BLaER1 treated with 17β-estradiol and CSF1 and Interleukin-3, amounts not matched to agents 10 nM and 100 nM (cell line): Measurements from ENCODE around the gene DLG5.

ENCODE experiments used
- H3K27ac ChIP-seq, 11 experiments: shearing (Covaris generic); formaldehyde crosslinking; 2 replicates each; pipeline ENCODE4 v1.8.1; 2022
- H3K27me3 ChIP-seq, 11 experiments: shearing (Covaris generic); formaldehyde crosslinking; 2 replicates each; pipeline ENCODE4 v1.8.1; 2022
- H3K36me3 ChIP-seq, 11 experiments: shearing (Covaris generic); formaldehyde crosslinking; 2 replicates each; pipeline ENCODE4 v1.8.1; 2022
- H3K4me1 ChIP-seq, 10 experiments: shearing (Covaris generic); formaldehyde crosslinking; 2 replicates each; pipeline ENCODE4 v1.8.1; 2022
- H3K4me2 ChIP-seq, 11 experiments: shearing (Covaris generic); formaldehyde crosslinking; 2 replicates each; pipeline ENCODE4 v1.8.1; 2022
- H3K4me3 ChIP-seq, 10 experiments: shearing (Covaris generic); formaldehyde crosslinking; 2 replicates each; pipeline ENCODE4 v1.8.1; 2022
- H3K9ac ChIP-seq, 11 experiments: shearing (Covaris generic); formaldehyde crosslinking; 2 replicates each; pipeline ENCODE4 v1.8.1; 2022
- H3K9me3 ChIP-seq, 11 experiments: shearing (Covaris generic); formaldehyde crosslinking; replicated peaks in 1 of 11; 2 replicates each; pipeline ENCODE4 v1.8.1; 2022
- H4K20me1 ChIP-seq, 11 experiments: shearing (Covaris generic); formaldehyde crosslinking; 2 replicates each; pipeline ENCODE4 v1.8.1; 2022
- Cebpa-rat ChIP-seq, 11 experiments: shearing (Covaris generic); IDR thresholded peaks; 2 replicates each; pipeline ENCODE4 v1.8.1; 2022

Gene DLG5

DNA sequence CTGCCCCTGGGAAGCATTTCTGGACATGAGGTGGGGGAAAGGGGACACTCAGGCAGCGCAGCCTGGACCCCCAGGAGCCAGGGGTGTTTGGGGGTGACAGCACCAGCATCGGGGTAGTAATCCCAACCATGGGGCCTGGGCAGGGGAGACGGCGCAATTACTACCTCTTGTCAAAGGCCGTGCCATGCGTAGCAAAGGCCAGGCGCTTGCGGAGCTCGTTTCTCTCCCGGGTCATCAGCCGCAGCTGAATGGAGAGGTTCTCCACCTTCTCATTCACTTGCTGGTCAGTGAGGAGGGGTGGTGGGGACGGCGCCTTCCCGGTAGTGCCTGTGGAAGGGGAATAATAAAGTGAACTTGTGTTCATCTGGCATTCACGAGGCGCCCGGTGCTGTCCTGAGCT lies 70.0 kb downstream of the DLG5 start:
- H3K4me2 ChIP-seq = no peak overlapping the region
- H3K36me3 ChIP-seq = peaks cover 10 to 39% (median 21%) of the 10 kb centered on the region in 11 experiments; a peak in 16 of 22 replicates
- no peak overlapping the region for H3K9ac ChIP-seq
- no peaks in the 10 kb centered on the region for H3K27me3 ChIP-seq
- no peaks in the 10 kb centered on the region for H3K4me1 ChIP-seq
- H3K9me3 ChIP-seq = no peaks in the 10 kb centered on the region
- H3K27ac ChIP-seq = no peak overlapping the region
- H3K4me3 ChIP-seq = no peak overlapping the region
- no peak for TF ChIP-seq Cebpa-rat (IDR thresholded peaks at IDR 0.05)
- peaks cover 0 to 11% (median 0%) of the 10 kb centered on the region in 11 experiments; a peak in 4 of 22 replicates for H4K20me1 ChIP-seq

- TF ChIP-seq Cebpa-rat (IDR thresholded peaks at IDR 0.05) = no peak
- H3K4me1 ChIP-seq = no peaks in the 10 kb centered on the region
- H3K4me2 ChIP-seq = no peak overlapping the region
- H4K20me1 ChIP-seq = peaks cover 0 to 21% (median 0%) of the 10 kb centered on the region in 11 experiments; a peak in 3 of 22 replicates
- H3K36me3 ChIP-seq = peaks cover 15 to 48% (median 29%) of the 10 kb centered on the region in 11 experiments; a peak in 16 of 22 replicates
- no peak overlapping the region for H3K9ac ChIP-seq
- H3K27ac ChIP-seq = no peak overlapping the region
- H3K27me3 ChIP-seq = no peaks in the 10 kb centered on the region
- no peak overlapping the region for H3K4me3 ChIP-seq
- no peaks in the 10 kb centered on the region for H3K9me3 ChIP-seq
These were observed 71.0 kb downstream of the DLG5 start for GRCh38 chr10:77855404-77856155.

DNA sequence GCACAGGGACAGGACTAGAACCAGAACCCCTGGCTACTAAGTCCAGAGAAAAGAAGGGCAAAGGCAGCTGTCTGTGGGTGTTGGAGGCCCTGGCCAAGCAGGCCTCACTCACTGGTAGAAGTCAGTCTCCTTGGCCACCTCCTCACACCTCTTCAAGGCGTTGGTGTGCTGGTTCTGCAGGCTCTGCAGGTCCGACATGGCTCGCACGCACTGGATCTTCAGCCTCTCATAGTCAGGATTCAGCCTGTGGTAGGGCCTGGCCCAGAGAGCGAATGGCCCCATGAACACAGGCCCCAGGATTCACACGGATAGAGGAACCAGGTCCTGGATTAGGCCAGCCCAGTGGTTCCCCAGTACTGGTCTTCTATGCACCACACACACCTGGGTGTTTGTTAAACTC lies 72.4 kb downstream of the DLG5 start:
- H3K9ac ChIP-seq = no peak overlapping the region
- H3K4me3 ChIP-seq = no peak overlapping the region
- H3K9me3 ChIP-seq = no peaks in the 10 kb centered on the region
- peaks cover 0 to 26% (median 0%) of the 10 kb centered on the region in 11 experiments; a peak in 7 of 22 replicates for H4K20me1 ChIP-seq
- no peak overlapping the region for H3K4me2 ChIP-seq
- TF ChIP-seq Cebpa-rat (IDR thresholded peaks at IDR 0.05) = no peak
- H3K36me3 ChIP-seq = peaks cover 15 to 53% (median 30%) of the 10 kb centered on the region in 11 experiments; a peak in 16 of 22 replicates
- peaks cover 0 to 4% (median 1%) of the 10 kb centered on the region in 10 experiments; a peak in 8 of 20 replicates for H3K4me1 ChIP-seq
- no peaks in the 10 kb centered on the region for H3K27me3 ChIP-seq
- H3K27ac ChIP-seq = no peak overlapping the region

GRCh38 chr10:77853256-77853655 lies 73.3 kb downstream of the DLG5 start:
- Histone ChIP-seq H3K4me2 (no peak overlapping the region), H3K36me3 (peaks cover 15 to 53% (median 30%) of the 10 kb centered on the region in 11 experiments; a peak in 16 of 22 replicates), H3K9ac (no peak overlapping the region), H3K9me3 (no peaks in the 10 kb centered on the region), H3K27me3 (no peaks in the 10 kb centered on the region), H3K27ac (no peak overlapping the region), H3K4me1 (peaks cover 0 to 8% (median 3%) of the 10 kb centered on the region in 10 experiments; a peak in 8 of 20 replicates), H3K4me3 (no peak overlapping the region), H4K20me1 (peaks cover 0 to 29% (median 0%) of the 10 kb centered on the region in 11 experiments; a peak in 7 of 22 replicates)
- no peak for TF ChIP-seq Cebpa-rat (IDR thresholded peaks at IDR 0.05)

GRCh38 chr10:77850620-77851231 lies 75.8 kb downstream of the DLG5 start:
- no peaks in the 10 kb centered on the region for H3K9me3 ChIP-seq
- H3K4me3 ChIP-seq = no peak overlapping the region
- H3K27ac ChIP-seq = no peak overlapping the region
- peaks cover 14 to 52% (median 26%) of the 10 kb centered on the region in 11 experiments; a peak in 16 of 22 replicates for H3K36me3 ChIP-seq
- TF ChIP-seq Cebpa-rat (IDR thresholded peaks at IDR 0.05) = no peak
- H3K9ac ChIP-seq = no peak overlapping the region; a peak in 1 of 22 replicates
- peaks cover 3 to 26% (median 11%) of the 10 kb centered on the region in 10 experiments for H3K4me1 ChIP-seq
- no peaks in the 10 kb centered on the region for H3K27me3 ChIP-seq
- H4K20me1 ChIP-seq = peaks cover 0 to 29% (median 0%) of the 10 kb centered on the region in 11 experiments; a peak in 9 of 22 replicates
- no peak overlapping the region for H3K4me2 ChIP-seq

DNA sequence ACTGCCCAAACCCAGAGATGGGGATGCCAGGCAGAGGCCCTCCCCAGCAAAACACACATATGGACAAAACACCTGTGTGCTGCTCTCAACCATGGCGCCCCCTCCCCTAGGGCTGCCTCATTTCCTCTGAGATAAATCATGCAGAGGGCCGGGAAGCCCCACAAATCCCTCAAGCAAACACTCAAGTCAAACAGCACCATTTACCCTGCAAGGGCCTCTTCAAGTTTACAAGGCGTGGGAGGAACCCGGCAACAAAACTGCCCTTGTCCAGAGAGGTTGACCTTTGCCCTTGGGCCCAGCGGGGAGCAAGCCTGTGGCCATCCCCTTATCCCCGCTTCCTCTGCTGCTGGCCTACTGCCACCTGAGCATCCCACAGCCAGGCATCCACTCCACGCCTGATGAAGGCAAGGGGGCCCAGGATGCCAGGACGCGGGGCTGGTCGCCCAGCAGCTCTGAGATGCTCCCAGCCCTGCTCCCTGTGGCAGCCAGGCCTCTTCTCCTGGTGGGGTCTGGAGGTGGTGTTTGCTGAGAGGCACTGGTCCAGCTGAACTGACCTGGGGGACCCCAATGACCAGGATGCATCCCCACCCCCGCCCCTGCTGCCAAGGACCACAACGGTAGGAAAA lies 77.4 kb downstream of the DLG5 start:
- Histone ChIP-seq H3K27me3 (no peaks in the 10 kb centered on the region), H3K36me3 (peaks cover 10 to 38% (median 28%) of the 10 kb centered on the region in 11 experiments; a peak in 16 of 22 replicates)

DNA sequence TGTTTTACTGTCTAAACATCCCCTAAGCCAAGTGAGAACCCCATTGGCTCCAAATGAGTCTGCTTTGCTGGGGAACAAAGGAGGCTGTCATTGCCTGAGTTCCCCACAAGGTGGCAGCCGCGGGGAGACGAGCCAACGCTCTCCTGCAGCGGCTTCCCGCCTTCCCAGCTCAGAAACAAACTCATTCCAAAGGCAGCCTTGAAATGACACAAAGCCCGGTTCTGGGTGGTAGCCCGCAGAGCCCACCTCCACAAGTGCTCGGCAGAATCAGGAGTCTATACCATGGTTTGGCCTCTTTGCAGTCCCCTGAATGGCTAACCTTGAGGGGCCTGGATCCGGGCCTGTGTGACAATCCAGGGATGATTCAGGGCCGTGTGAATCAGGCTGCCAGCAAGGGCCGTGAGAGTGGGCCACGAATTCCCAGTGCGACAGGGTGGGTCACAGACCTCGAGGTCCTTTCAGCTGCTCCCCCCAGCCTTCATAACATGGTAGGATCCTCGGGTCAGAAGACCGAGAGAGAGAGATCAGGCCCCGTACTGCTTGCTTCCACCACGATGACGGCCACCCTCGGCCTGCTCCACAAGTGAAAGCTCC lies 79.7 kb downstream of the DLG5 start:
- Histone ChIP-seq H3K27me3 (no peaks in the 10 kb centered on the region), H3K4me1 (peaks cover 11 to 34% (median 22%) of the 10 kb centered on the region in 10 experiments), H3K4me3 (no peak overlapping the region), H3K9me3 (no peaks in the 10 kb centered on the region), H3K9ac (0 out of 22 replicates have a peak overlapping the region, but pooled peaks of 1 of the 11 experiments have one; percentile 0), H4K20me1 (peaks cover 0 to 21% (median 0%) of the 10 kb centered on the region in 11 experiments; a peak in 10 of 22 replicates), H3K4me2 (no peak overlapping the region), H3K36me3 (peaks cover 4 to 42% (median 31%) of the 10 kb centered on the region in 11 experiments; a peak in 17 of 22 replicates), H3K27ac (no peak overlapping the region)
- no peak for TF ChIP-seq Cebpa-rat (IDR thresholded peaks at IDR 0.05)

More for the DNA sequence above, 77.4 kb downstream of the DLG5 start:
- Histone ChIP-seq H4K20me1 (peaks cover 0 to 25% (median 0%) of the 10 kb centered on the region in 11 experiments; a peak in 9 of 22 replicates), H3K9me3 (no peaks in the 10 kb centered on the region), H3K4me2 (peak overlapping the region in 4 of 11 experiments; percentile 14 to 44 (median 16); a peak in 6 of 22 replicates), H3K27ac (no peak overlapping the region), H3K4me1 (peaks cover 11 to 34% (median 22%) of the 10 kb centered on the region in 10 experiments), H3K9ac (no peak overlapping the region), H3K4me3 (no peak overlapping the region)
- TF ChIP-seq Cebpa-rat (IDR thresholded peaks at IDR 0.05) = no peak

GRCh38 chr10:77845451-77845850 lies 81.1 kb downstream of the DLG5 start:
- Histone ChIP-seq H3K36me3 (peaks cover 4 to 44% (median 34%) of the 10 kb centered on the region in 11 experiments; a peak in 19 of 22 replicates), H3K9ac (no peak overlapping the region)

More at GRCh38 chr10:77845451-77845850, 81.1 kb downstream of the DLG5 start:
- H3K27ac ChIP-seq = no peak overlapping the region
- TF ChIP-seq Cebpa-rat (IDR thresholded peaks at IDR 0.05) = no peak
- peaks cover 0 to 21% (median 0%) of the 10 kb centered on the region in 11 experiments; a peak in 10 of 22 replicates for H4K20me1 ChIP-seq
- H3K4me3 ChIP-seq = no peak overlapping the region
- peak overlapping the region in 10 of 11 experiments; percentile 14 to 68 (median 41); a peak in 20 of 22 replicates for H3K4me2 ChIP-seq
- H3K27me3 ChIP-seq = no peaks in the 10 kb centered on the region
- no peaks in the 10 kb centered on the region for H3K9me3 ChIP-seq
- peaks cover 11 to 34% (median 22%) of the 10 kb centered on the region in 10 experiments for H3K4me1 ChIP-seq
